ENCODE data around the gene PMM2.

Gene PMM2

GRCh38 chr16:8852534-8852933 lies 54.9 kb downstream of the PMM2 start:
- DNase-seq = no peak

DNA sequence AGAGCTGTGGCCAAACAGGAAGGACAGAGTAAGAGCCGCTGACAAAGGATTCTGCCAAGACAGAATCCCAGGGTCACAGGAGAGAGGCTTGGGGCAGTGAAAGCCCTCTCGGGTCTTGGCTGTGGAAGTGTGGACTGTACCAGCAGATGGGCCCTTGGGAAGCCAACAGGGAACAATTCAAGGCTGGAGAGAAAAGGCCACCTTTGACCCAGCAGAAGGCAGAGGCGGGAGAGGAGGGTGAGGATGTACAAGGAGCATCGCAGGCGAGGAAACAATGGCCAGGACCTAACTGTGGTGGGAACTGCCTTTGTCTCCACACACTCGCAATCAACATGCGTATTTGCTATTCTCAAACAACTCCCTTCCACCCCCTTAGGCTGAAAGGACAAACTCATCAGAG lies 55.5 kb downstream of the PMM2 start:
- DNase-seq = no peak

GRCh38 chr16:8853611-8854010 lies 56.0 kb downstream of the PMM2 start:
- no peak for DNase-seq

GRCh38 chr16:8854298-8854948 lies 56.8 kb downstream of the PMM2 start:
- DNase-seq = no peak

- DNase-seq = no peak
These were observed 57.6 kb downstream of the PMM2 start for GRCh38 chr16:8855051-8855786.

GRCh38 chr16:8855972-8856371 lies 58.3 kb downstream of the PMM2 start:
- no peak for DNase-seq

DNA sequence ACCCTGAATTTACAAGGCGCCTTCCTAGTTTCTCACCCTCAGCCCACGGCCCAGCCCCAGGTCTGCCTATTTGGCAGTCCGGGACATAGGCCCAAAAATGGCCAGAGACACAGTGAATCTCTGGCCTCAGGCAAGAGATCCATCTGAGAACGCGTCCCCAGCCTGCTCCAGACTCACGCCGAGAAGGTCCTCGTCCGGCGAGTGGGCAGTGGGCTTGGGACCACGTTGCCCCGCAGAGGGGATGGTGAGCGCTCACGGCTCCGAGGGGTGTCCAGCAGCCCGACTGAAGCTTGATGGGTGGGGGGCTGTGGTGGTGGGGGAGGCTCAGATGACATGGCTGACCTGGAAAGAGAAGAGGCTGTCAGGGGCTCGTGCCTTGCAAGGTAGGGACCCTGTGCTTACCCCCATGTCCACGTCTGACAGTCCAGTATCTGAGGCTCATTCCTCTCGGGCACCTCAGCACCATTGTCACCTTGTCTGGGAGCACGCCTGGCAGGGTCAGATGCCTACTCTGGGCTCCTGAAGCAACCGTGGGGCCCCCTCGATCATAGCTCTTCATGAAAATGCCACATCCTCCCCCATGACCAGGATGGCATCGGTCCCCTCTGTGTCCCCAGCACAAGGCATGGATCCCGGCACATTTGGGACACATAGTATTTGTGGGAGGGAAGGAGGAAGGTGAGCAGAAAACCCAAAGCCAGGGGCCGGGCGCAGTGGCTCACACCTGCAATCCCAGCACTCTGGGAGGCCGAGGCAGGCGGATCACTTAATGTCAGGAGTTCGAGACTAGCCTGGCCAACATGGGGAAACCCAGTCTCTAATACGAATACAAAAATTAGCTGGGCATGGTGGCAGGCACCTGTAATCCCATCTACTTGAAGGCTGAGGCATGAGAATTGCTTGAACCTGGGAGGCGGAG lies 61.6 kb downstream of the PMM2 start:
- no peak for DNase-seq

DNA sequence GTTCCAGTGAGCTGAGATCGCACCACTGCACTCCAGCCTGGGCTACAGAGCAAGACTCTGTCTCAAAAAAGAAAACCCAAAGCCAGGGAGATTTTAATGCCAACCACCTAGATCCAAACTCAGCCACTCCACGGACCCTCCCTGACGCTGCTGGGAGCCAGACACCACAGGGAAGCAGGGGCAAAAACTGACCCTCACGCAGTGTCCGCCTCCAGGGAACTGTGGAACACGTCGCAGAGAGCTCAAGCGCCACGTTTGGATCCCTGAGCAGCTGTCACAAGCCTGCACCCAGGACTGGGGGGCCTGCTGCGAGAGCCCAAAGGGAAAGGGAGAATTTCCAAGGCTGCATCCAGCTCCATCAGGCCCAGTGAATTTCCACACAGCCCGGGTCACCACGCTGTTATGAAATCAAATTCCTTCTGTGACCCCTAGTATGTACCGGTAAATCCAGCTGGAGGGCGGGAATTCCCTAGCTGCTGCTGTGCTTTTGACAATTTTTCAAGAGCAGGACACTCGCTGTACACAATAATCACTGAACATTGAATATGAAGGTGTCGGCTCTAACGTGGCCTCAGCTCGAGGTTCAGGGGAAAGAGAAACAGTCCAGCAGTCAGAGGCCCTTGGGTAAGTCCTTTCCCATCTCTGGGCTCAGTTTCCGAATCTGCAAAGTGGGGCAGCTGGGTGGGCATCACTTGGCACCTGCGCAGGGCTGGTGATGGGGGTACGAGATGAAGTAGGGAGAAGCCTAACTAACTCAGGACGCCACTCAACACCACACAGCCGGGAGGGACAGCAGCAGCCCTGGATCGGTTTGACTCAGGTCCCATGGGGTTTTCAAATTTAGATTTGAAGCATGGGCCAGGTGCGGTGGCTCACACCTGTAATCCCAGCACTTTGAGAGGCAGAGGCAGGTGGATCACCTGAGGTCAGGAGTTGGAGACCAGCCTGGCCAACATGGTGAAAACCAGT lies 62.6 kb downstream of the PMM2 start:
- no peak for DNase-seq

DNA sequence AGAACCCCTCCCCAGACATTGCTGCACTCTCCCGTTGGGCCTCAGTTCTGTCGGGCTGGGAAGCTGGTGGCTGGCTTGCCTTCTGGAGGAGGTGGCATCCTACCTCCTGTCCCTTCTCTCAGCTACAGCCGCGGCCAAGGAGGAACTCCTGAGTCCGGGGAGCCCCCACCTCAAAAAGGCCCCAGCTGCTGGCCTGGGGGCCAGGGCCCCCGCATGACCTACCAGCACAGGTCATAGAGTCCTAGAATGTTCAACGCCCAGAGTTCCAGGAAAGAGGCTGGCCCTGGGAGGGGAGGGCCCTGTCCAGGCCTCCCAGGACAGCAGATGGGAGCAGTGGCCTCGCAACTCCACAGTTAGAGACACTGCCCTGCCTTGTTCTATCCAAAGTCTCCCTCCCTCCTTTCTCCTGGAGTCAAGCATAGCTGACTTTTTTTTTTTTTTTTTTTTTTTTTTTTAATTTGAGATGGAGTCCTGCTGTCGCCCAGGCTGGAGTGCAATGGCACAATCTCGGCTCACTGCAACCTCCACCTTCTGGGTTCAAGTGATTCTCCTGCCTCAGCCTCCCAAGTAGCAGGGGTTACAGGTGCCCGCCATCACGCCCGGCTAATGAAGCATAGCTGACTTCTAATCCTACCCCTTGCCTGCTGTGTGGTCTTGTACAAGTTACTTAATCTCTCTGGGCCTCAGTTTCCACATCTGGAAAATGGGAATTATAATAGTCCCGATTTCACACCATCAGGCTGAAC lies 64.1 kb downstream of the PMM2 start:
- no peak for DNase-seq

GRCh38 chr16:8862309-8863130 lies 64.9 kb downstream of the PMM2 start:
- DNase-seq = no peak

DNA sequence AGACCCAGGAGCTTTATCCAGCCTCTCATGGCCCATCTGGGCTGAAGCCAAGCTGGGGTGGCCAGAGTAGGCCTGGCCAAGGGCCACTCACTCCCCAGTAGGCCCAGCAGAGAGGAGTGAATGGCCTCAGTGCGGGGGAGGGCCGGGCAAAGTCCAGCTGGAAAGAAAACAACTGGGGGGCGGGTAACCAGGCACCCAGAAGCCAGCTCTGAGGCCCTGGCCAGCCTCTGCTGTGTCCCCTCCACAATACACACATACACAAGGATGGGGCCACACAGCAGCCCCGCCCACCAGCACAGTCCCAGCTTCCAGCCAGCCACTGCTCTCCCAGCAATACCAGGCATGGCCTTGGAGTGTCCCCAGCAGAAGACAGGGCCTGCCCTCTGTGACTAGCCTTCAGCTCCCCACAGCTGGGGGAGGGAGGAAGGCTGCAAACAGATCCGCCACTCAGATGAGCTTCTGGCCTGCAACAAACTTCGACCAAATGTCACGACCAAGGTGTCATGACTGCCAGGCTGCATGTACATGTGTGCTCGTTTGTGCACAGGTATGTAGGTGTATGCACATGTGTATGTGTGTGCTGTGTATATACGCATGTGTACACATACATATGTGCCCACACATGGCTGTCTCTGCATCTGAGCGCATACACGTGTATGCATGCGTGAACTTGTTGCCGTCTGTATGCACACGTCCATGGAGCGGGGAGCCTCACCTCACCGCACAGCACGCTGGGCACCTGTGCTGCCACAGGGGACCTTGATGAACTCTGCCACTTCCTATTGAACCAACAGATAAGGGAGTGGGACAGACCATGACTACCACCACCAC lies 66.2 kb downstream of the PMM2 start:
- DNase-seq = no peak

DNA sequence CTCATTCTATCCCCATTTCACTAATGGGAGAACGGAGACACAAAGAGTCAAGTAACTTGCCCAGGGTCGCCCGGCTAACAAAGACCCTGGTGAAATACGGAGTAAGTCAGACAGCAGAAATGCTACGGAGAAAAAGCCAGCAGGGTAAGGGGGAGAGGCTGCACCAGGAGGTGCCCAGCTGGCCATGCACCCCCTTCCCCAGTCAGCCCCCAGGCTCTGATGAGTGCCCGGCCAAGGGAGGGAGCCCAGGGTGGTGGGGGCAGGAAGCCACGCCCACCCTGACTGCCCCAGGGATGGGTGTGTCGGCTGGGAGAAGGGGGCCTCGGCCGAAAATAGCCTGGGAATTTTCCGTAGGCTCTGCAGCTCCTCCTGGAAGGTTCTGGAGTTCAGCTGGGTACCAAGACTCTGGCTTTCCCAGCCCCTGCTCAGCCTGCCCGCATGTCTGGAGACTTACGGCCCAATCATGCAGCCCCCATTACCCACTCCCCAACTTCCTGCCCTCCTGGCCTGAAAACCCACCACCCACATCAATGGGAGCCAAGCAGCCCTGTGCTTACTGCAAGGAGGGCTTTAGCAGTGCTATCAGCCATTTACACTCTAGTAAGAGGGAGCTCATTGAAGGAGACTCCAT lies 67.0 kb downstream of the PMM2 start:
- no peak for DNase-seq

GRCh38 chr16:8865145-8865882 lies 67.7 kb downstream of the PMM2 start:
- DNase-seq = no peak

DNA sequence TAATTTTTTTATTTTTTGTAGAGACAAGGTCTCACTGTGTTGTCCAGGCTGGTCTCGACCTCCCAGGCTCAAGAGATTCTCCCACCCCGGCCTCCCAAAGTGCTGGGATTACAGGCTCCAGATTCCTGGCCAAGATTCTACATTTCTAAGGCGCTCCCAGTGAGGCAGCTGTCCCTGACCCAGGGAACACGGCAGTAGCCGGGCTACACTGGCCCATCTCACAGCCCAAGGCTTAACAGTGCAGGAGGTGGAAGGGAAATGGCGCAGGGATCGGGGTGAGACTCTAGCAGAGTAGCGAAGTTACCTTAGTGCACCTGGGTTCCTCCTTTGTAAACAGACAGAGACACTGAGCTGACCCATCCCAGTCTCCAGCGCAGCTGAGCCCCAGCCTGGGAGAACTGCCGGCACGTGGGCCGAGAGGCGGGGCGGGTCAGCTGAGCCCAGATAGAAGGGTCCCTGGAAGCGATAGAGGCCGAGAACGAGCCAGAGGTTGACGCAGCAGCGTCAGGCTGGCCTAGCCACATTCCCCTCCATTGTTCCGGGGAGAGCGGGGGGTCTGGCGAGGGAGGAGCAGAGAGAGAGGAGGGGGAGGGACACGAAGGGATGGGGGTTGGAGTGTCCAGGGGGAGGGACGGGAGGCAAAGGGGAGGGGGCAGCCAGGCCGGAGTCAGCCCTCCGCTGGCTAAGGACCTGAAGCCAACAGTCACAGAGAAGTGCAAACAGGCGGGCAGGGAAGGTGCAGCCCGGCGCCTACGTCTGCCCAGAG lies 68.7 kb downstream of the PMM2 start:
- no peak for DNase-seq

GRCh38 chr16:8866884-8867215 lies 69.2 kb downstream of the PMM2 start:
- DNase-seq = no peak

- no peak for DNase-seq
These were observed 69.7 kb downstream of the PMM2 start for GRCh38 chr16:8867216-8867931.

- DNase-seq = no peak
These were observed 70.3 kb downstream of the PMM2 start for GRCh38 chr16:8867932-8868415.
